Tibial artery (tissue), 4 donors: ENCODE measurements around the gene CCDC50.

Source experiments
- DNase-seq, 2 donors: peaks; one replicate each; pipeline ENCODE4 v3.0.0-alpha.2; 2019
- H3K27ac ChIP-seq, 2 donors: fragments of 200-600 bp; sonication (generic) in 1 of 2; 1 replicate in 1 of 2; 2 replicates in 1 of 2; pipeline ENCODE4 v1.5.1; 2018 to 2019; ENCODE audit warnings: mild to moderate bottlenecking in 1 of 2
- H3K27me3 ChIP-seq, 2 donors: fragments of 200-600 bp; sonication (generic) in 1 of 2; one replicate each; pipeline versions ENCODE4 v1.5.1 to v1.6.0; 2016 to 2019
- H3K36me3 ChIP-seq, 3 donors: fragments of 200-600 bp; sonication (generic) in 2 of 3; one replicate each; pipeline ENCODE4 v1.5.1; 2016 to 2019; ENCODE audit warnings: mild to moderate bottlenecking in 2 of 3
- H3K4me1 ChIP-seq, 4 donors: fragments of 200-600 bp; sonication (generic) in 2 of 4; 1 replicate in 3 of 4; 2 replicates in 1 of 4; pipeline ENCODE4 v1.5.1; 2016 to 2019
- H3K4me3 ChIP-seq, 2 donors: fragments of 200-600 bp; sonication (generic) in 1 of 2; 1 replicate in 1 of 2; 2 replicates in 1 of 2; pipeline ENCODE4 v1.5.1; 2018 to 2019; ENCODE audit warnings: mild to moderate bottlenecking in 2 of 2
- H3K9me3 ChIP-seq, 3 donors: fragments of 200-600 bp; sonication (generic) in 1 of 3; one replicate each; pipeline ENCODE4 v1.5.1; 2016 to 2019
- intact Hi-C: fragments of 100-400 bp; cut with DNase I; formaldehyde crosslinking; loops from one replicate; pipeline ENCODE4 v1.15.0; 2023; ENCODE audit warnings: low total_unique reads
- TF ChIP-seq, protein P1 (sequence below), 2 experiments: fragments of 200-600 bp in 1 of 2; fragments of 450-650 bp in 1 of 2; IDR thresholded peaks; one replicate each; pipeline ENCODE4 v1.5.1; 2017 to 2019; ENCODE audit warnings: antibody characterized with exemption in 2 of 2, mild to moderate bottlenecking in 1 of 2, moderate library complexity in 1 of 2

CCDC50 gene

DNA sequence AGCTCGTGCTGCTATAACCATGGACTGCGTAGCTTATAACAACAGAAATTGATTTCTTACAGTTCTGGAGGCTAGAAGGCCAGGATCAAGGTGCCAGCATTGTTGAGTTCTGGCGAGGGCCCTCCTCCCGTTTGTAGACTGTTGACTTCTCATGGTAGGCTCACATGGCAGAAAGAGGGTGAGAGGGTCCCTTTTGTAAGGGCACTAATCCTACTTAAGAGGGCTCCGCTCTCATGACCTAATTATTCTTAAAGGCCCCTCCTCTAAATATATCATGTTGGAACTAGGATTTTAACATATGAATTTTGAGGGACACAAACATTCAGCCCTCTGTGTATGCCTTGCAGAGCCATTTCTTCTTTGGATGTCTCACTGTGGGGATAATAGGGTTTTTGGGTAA lies 103.0 kb downstream of the CCDC50 start:
- no peak for DNase-seq
- H3K36me3 ChIP-seq = no peaks in the 10 kb centered on the region
- no peaks in the 10 kb centered on the region for H3K27me3 ChIP-seq
- no peaks in the 10 kb centered on the region for H3K9me3 ChIP-seq
- no peak overlapping the region for H3K4me3 ChIP-seq
- TF ChIP-seq, protein P1, sequence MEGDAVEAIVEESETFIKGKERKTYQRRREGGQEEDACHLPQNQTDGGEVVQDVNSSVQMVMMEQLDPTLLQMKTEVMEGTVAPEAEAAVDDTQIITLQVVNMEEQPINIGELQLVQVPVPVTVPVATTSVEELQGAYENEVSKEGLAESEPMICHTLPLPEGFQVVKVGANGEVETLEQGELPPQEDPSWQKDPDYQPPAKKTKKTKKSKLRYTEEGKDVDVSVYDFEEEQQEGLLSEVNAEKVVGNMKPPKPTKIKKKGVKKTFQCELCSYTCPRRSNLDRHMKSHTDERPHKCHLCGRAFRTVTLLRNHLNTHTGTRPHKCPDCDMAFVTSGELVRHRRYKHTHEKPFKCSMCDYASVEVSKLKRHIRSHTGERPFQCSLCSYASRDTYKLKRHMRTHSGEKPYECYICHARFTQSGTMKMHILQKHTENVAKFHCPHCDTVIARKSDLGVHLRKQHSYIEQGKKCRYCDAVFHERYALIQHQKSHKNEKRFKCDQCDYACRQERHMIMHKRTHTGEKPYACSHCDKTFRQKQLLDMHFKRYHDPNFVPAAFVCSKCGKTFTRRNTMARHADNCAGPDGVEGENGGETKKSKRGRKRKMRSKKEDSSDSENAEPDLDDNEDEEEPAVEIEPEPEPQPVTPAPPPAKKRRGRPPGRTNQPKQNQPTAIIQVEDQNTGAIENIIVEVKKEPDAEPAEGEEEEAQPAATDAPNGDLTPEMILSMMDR (IDR thresholded peaks at IDR 0.05) = no peak
- H3K4me1 ChIP-seq = no peaks in the 10 kb centered on the region
- intact Hi-C loops = no loop called here
- H3K27ac ChIP-seq = no peak overlapping the region

DNA sequence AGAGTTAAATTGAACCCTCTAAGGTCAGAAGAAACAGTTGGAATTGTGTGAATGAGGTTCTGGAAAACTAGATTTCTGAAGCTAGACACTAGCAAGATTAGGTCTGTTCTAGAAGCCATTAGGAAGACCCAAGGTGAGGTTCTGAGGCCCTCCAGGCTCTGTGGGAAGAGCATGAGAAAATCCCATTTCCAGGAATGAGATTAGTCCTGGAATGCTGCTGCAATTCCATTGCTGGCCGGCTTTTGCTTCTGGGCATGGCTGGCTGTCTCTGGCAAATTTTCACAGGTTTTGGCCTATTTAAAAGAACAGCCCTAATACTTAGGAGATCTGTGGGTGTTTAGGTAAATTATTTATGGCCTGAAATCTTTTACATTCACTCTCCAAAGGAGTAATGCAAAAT lies 104.8 kb downstream of the CCDC50 start:
- H3K4me3 ChIP-seq = no peak overlapping the region
- no peaks in the 10 kb centered on the region for H3K9me3 ChIP-seq
- no peak overlapping the region for H3K27ac ChIP-seq
- H3K27me3 ChIP-seq = no peaks in the 10 kb centered on the region
- intact Hi-C loops = no loop called here
- no peaks in the 10 kb centered on the region for H3K4me1 ChIP-seq
- TF ChIP-seq, protein P1 (IDR thresholded peaks at IDR 0.05) = no peak
- H3K36me3 ChIP-seq = no peaks in the 10 kb centered on the region
- DNase-seq = no peak

DNA sequence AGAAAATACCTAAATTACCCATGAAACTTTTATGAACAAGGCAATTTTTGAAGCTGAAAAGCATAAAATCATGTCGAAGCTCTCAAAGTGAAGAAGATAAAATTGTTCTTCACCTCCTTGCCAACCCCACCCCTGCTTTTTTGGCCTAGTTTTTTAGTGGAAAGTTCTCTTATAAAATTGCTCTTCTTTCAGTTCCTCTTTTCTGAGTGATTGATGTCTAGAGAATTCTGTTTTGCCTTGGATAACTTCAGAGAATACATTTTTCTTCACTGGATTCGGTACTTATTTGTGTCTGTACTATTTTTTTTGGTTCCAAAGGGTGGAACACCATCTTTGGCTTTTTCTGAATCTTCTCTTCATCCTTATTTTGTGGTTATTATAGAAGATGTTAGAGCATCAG lies 106.8 kb downstream of the CCDC50 start:
- Histone ChIP-seq H3K4me1 (no peaks in the 10 kb centered on the region), H3K4me3 (no peak overlapping the region), H3K27me3 (no peaks in the 10 kb centered on the region), H3K27ac (no peak overlapping the region), H3K36me3 (no peaks in the 10 kb centered on the region), H3K9me3 (no peaks in the 10 kb centered on the region)
- no peak for DNase-seq
- TF ChIP-seq, protein P1 (IDR thresholded peaks at IDR 0.05) = no peak
- intact Hi-C loops = no loop called here

DNA sequence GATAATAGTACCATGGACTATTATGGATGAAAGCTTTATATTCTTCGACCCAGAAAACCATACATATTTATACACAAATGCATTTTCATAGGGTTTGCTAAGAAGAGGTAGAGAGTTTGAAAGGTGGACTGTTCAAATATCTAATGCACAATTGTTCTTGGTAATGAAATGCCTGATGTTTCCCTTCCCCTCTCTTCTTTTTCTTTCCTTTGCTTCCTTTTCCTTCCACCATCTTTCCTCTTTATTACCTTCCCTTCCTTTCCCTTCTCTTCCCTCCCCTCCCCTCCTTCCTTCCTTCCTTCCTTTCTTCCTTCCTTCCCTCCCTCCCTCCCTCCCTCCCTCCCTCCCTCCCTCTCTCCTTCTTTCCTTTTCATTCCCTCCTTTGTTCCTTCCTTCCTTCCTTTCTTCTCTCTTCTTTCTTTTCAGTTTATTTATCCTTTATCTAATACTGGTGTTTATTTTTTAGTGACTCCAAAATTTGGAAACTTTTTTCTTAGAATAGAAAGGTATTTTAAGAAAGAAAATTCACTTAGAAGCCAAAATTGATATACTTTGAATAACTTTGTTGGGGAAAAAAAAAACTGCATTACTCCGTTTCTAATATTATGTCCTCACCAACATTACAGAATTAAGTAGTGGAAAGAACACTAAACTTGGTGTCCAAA lies 109.1 kb downstream of the CCDC50 start:
- intact Hi-C loops = no loop called here
- Histone ChIP-seq H3K9me3 (no peaks in the 10 kb centered on the region), H3K4me3 (no peak overlapping the region), H3K27me3 (no peaks in the 10 kb centered on the region), H3K4me1 (no peaks in the 10 kb centered on the region), H3K27ac (no peak overlapping the region), H3K36me3 (no peaks in the 10 kb centered on the region)
- TF ChIP-seq, protein P1 (IDR thresholded peaks at IDR 0.05) = no peak
- DNase-seq = no peak

DNA sequence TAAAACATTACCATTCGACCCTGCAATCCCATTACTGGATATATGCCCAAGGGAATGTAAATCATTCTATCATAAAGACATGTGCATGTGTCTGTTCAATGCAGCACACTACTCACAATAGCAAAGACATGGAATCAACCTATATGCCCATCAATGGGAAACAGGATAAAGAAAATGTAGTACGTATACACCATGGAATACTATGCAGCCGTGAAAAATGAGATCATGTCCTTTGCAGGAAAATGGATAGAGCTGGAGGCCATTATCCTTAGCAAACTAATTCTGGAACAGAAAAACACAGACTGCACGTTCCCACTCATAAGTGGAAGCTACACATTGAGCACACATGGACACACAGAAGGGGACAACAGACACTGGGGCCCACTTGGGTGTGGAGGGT lies 111.3 kb downstream of the CCDC50 start:
- TF ChIP-seq, protein P1 (IDR thresholded peaks at IDR 0.05) = no peak
- Histone ChIP-seq H3K27ac (no peak overlapping the region), H3K36me3 (no peaks in the 10 kb centered on the region), H3K9me3 (no peaks in the 10 kb centered on the region), H3K4me3 (no peak overlapping the region), H3K4me1 (no peaks in the 10 kb centered on the region), H3K27me3 (no peaks in the 10 kb centered on the region)
- DNase-seq = no peak
- intact Hi-C loops = no loop called here

DNA sequence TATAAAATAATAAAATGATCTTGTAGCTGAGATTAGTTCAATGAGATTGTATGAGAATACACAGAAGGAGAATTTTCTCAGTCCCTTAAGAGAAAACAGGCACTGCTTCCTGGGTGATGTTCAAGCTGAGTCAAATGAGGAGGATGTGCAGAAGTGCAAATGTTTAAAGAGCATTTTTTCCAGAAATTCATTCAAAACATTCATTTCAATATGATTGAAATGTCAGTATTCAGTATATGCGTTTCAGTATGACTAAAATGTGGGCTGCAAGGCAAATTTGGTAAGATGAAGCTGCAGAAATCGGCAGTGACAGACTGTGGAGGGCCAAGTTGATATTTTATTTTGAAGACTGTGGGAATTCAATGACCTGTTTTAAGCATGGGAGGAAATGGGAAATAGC lies 112.5 kb downstream of the CCDC50 start:
- H3K4me1 ChIP-seq = no peaks in the 10 kb centered on the region
- intact Hi-C loops = no loop called here
- no peak overlapping the region for H3K4me3 ChIP-seq
- TF ChIP-seq, protein P1 (IDR thresholded peaks at IDR 0.05) = no peak
- H3K27ac ChIP-seq = no peak overlapping the region
- no peak for DNase-seq
- H3K27me3 ChIP-seq = no peaks in the 10 kb centered on the region
- H3K9me3 ChIP-seq = no peaks in the 10 kb centered on the region
- H3K36me3 ChIP-seq = no peaks in the 10 kb centered on the region
